M059J (cell line): Measurements from ENCODE around the gene OTOP2. TPM values are rescaled to one million over a fixed set of nuclear protein-coding genes. Genes with fewer than 3 reads are reported as not detected.

Experiments used
- DNase-seq: peaks from one replicate; pipeline ENCODE4 v3.0.0-alpha.2; 2012; ENCODE audit warnings: low read depth
- total RNA-seq: library from RNA; depleted of rRNA; stranded (reverse); fragments of >200 nt; shearing (Covaris generic); gene quantifications from 2 replicates; pipeline ENCODE4 v1.2.3, GENCODE V29; 2014; rRNA removed

OTOP2 gene, protein sequence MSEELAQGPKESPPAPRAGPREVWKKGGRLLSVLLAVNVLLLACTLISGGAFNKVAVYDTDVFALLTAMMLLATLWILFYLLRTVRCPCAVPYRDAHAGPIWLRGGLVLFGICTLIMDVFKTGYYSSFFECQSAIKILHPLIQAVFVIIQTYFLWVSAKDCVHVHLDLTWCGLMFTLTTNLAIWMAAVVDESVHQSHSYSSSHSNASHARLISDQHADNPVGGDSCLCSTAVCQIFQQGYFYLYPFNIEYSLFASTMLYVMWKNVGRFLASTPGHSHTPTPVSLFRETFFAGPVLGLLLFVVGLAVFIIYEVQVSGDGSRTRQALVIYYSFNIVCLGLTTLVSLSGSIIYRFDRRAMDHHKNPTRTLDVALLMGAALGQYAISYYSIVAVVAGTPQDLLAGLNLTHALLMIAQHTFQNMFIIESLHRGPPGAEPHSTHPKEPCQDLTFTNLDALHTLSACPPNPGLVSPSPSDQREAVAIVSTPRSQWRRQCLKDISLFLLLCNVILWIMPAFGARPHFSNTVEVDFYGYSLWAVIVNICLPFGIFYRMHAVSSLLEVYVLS
- total RNA-seq, result not detected in 2 replicates

DNA sequence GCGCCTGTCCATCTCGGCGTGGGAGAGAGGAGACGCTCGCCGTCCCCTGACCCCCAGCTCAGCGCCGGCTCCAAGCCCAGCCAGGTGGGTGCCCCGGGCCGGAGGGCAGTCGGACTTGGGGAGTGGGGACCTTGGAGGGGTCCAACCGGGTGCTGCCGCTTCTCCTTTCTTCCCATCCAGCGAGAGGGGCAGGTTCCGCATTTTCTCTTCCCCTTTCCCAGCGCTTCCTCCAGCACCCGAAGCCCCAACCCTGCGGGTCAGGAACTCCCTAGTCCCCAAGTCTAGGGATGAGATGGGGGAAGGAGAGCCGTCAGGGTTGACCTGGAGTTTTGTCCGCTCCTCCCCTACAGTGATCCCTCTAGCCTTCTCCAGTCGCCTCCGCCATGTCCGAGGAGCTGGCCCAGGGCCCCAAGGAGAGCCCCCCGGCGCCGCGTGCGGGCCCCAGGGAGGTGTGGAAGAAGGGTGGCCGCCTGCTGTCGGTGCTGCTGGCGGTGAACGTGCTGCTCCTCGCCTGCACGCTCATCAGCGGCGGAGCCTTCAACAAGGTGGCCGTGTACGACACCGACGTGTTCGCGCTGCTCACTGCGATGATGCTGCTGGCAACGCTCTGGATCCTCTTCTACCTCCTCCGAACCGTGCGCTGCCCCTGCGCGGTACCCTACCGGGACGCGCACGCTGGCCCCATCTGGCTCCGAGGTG lies at the start of gene OTOP2:
OTOP2 (plus strand) TSS at position 24 of the 699 bp plus-strand sequence; CDS start at position 384, 360 bp downstream.
- DNase-seq, result no peak

DNA sequence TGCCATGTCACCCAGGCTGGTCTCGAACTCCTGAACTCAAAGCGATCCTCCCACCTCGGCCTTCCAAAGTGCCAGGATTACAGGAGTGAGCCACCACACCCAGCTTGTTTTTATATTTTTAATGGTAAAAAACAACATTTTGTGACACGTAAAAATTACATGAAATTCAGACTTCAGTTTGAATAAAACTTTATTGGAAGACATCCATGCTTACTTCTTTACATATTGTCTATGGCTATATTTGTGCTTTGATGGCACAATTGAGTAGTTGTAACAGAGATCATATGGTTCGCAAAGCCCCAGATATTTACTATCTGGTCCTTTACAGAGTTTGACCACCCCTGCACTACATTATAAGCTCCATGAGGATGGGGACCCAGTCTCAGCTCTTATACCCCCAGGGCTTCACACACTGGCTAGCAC lies 49.4 kb upstream of the OTOP2 start:
- DNase-seq, result no peak

DNA sequence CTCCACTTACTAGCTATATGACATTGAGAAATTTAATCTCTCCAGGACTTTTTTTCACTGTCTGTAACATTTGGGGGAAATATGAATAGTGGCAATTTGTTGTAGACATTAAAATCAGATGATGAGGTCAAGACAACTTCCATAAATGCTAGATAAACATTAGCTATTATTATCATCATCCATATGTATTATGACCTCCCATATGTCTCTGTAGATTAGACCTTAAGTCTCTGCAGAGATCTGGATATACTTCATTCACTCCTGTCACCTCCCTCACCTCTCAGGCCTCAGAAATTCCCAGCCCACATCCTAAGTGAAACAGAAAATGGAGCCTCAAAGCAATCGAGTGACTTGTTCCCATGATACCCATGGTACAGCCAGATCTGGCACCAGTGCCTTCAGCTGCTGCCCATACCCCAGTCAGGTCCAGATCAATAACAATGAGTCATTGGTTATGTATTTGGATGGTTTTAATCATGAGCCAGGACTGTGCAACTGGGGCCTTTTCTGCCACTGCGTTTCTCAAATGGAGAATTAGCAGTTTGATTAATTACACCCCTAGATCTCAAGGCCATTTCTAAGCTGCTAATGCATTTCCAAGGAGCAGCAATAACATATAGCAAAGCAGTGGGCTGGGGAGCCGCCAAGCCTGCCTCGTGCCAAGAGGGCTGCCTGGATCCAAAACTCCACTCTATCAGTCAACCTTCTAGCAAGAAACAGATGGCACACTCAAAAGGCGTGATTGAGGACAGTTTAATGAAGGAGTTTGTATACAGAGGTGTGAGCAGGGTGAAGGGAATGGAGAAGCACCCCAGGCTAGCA lies 48.7 kb upstream of the OTOP2 start:
- DNase-seq, result no peak

DNA sequence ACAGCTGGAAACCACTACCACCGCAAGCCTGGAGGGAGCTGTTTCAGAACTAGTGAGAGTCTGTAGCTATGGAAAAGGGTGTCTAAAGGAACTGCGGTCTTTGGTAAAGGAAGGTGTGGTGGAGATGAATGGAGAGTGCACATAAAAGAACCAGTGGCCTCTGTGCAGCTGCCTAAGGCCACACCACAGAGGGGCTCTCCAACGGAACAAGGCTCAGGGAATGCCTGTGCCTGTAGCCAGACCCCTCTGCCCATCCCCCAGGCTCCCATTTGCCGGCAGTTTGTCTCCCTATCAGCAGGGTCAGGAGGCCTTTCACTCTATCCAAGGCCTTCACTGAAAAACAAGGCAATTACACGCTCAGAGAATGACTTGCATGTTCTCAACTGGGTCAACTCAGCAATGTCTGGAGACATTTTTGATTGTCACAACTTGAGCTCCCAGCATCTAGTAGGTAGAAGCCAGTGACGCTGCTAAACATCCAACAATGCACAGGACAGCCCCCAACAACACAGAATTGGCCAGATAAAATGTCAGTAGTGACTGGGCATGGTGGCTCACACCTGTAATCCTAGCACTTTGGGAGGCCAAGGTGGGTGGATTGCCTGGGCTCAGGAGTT lies 48.0 kb upstream of the OTOP2 start:
- DNase-seq, result no peak

DNA sequence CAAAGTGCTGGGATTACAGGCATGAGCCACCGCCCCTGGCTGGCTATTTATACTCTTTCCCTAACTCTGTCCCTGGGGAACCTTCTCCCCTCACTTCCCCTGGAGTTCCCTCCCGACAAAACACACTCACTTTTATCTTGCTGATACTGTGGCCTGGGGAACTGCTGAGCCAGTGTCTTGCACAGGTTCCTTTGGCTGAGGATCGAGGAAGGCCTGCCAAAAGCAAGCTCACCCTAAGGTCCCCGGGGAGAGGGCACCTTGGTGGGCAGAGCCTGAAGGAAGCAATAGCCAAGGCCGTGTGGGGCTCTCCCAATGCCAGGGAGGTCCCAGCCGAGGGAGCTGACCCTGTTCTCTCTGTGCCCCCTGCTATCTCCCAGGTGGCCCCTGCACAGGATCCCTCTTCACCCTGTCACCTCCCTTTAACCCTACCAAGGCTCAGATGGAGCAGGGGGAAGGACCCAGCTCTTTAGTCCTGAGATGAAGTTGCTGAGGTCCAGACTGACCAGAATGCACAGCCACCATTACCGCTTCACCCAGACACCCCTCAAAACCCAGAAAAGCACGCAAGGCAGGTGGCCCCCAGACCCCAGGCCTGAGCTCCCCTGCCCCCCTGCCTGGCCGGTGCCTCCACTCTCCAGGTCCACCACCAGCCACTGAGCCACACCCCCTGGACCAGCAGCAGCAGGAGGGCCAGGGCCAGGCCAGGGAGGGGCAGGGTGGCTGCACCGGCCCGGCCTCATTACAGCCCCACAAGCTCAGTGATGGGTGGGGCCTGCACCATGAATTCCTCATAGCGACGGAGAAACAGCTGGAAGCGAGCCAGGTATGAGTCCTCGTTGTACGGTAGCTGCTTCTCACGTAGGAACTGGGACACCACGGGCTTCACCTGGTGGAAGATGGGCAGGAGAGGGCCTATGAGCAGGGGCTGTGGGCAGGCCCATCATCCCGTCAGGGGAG lies 46.2 kb upstream of the OTOP2 start:
- no peak for DNase-seq

DNA sequence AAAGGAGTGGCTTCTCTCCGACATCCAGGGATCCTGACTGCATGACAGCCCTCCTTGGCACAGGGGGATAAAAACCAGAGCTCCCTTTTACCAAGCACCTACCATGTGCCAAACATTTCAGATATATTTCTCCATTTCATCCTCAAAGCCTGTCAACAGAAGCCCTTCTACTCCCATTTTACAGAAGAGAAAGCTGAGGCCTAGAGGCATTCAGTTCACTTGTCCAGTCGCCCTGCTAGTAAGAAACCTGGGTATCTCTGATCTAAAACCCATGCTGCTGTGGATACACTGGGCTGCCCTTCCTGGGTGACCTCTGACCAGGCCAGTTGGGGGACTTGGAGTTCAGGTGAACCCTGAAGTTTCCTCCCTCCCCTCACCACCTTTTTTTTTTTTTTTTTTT lies 45.4 kb upstream of the OTOP2 start:
- DNase-seq, result no peak

DNA sequence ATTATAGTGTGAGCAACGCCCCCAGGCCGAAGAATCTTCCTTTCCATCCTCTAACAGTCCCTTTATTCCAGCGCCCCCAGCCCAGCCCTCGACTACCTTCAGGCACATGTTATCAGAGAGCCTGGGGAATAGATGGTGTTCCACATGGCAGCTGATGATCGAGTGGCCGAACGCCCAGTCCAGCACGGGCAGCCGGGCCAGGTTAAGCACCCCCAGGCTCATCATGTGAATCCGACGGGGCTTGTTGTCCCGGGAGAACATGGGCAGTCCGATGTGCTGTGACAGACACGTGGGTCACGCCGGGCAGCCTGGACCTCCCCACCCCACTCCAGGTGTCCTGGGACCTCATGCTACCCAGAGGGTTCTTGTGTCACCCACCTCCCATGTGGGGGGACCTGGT lies 44.8 kb upstream of the OTOP2 start:
- DNase-seq, result no peak

DNA sequence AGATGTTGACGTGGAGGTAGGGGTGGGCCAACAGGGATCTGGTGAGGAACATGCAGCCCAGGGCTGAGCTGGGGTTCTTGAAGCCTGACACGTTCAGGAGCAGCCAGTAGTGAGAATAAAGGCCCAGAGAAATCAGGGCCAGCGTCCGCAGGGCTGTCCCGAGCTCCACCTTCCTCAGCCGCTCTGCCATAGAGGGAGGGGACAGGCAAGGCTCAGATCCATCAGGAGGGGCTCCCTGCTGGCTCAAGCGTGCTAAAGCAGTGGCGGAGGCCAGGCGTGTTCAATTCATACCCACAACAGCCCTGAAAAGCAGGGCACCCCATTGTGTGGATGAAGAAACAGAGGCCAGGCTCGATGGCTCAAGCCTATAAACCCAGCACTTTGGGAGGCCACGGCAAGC lies 43.0 kb upstream of the OTOP2 start:
- DNase-seq, result no peak

DNA sequence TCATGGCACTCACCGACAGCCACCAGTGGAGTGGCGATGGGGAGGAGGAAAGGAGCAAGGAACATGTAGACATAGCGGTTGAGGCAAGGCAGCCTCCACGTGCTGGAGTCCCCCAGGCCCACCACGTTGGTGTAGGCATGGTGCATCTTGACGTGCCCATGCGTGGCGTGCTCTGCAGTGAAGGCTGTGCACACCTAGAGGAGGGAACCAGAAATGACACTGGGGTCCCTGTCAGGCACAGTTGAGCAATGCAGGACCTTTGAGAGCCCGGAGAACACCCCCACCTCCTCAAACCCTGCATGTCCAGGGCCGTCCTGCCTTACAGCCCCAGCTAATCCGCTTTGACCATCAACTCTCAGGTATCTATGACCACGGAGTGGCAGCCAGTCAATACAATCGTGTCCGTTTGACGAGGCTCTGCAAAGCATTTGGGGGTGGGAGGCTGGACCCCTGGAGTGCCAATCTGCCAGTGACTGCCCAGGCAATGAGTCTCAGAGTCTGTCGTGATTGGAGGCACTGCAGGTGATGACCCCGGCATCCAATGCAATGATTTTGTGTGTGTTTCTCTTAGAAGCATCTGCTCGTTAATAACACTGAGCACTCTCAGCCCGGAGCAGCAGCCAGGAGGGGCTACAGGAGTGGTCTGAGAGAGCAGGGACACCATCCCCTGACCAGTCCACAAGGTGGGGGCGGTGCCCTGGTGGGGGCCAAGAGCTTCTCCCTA lies 41.4 kb upstream of the OTOP2 start:
- no peak for DNase-seq

DNA sequence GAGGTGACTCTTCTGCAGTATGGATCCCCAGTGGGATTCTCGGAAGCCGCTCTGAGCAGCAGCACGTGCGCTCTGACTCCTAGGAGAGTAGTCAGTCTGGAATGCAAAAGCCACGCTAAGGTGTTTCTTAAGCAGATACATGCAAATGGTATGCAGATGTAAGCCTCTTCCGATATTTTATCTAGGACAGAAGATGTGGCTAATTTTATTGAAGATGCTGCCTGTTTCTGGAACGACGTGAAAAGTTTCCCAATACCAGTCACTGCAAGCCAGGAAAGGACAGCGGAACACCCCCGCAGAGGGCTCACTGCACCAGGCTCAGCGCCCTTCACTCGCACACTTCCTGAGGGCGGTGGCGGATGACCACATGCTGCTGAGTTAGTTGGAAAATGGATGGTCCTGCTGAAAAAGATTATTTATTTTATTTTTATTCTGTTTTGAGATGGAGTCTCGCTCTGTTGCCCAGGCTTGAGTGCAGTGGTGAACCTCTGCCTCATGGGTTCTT lies 40.8 kb upstream of the OTOP2 start:
- no peak for DNase-seq

DNA sequence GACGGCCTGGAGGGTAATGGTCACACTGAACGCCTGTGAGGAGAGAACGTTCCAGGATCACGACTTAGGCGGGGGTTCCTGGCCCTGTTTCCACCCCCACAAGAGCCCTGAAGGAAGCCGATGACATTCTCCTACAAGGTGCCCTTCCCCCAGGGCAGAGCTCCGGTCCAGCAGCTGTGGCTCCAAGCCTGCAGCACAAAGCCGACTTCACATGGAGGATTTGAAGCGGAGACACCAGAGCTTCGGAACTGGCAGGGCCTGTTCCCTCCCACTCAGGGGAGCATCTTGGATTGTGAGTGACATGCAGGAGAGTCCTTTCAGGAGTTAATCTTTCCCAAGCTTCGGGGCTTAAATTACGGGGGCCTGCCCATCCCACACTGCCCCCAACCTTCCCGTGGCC lies 35.6 kb upstream of the OTOP2 start:
- DNase-seq, result no peak

DNA sequence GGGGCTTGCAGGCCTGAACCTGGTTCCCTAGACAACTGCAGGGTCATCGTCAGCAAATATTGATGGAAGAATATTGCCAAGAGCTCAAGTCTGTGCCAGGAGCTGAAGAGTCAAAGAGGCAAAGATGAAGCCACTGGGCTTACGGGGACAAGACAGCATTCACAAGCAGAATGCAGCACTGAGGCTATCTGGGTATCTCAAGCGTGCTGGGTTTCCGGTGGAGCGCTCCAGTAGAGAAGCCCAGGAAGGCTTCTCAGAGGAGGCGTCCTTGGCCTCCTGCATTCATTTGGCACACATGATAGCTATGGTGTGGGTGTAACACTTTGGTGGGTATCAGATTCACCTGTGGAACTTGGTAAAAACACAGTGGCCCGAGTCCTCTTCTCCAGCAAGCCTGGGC lies 33.5 kb upstream of the OTOP2 start:
- DNase-seq, result no peak

DNA sequence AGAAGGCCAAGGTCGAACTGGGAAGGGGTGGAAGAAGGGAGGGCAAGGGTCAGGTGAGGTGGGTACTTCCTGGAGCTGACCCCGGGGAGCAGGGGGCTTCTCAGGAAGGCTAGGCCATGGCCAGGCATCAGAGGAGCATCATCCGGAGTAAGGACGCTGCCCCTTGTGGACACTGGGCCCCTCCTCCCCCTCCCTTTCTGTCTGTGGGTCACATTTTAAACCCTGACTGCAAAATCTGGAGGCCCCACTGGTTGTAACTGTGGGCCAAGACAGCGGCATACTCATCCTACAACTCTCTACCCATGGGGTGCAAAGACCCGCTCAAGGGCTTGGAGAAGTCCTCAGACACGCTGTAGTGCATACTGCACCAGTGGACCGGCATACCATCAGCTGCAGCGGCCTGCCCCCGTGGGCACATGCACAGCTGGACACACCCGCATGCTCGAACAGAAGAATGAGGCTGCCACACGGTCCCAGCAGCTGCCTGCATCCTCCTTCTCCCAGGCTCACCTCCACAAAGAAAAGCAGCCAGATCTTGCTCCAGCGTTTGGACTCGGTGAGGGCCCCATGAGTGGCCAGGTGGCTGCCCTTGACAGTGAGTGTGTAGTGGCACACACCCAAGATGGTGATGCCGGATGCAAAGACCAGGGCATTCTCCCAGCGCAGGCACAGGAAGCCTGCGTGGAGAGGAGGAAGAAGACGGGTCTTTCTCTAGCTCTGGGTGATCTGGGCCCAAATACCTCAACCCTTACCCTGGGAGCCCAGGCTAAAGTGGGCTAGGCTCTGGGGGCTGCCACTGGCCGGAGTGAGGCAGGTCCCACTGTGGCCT lies 31.8 kb upstream of the OTOP2 start:
- DNase-seq, result no peak

DNA sequence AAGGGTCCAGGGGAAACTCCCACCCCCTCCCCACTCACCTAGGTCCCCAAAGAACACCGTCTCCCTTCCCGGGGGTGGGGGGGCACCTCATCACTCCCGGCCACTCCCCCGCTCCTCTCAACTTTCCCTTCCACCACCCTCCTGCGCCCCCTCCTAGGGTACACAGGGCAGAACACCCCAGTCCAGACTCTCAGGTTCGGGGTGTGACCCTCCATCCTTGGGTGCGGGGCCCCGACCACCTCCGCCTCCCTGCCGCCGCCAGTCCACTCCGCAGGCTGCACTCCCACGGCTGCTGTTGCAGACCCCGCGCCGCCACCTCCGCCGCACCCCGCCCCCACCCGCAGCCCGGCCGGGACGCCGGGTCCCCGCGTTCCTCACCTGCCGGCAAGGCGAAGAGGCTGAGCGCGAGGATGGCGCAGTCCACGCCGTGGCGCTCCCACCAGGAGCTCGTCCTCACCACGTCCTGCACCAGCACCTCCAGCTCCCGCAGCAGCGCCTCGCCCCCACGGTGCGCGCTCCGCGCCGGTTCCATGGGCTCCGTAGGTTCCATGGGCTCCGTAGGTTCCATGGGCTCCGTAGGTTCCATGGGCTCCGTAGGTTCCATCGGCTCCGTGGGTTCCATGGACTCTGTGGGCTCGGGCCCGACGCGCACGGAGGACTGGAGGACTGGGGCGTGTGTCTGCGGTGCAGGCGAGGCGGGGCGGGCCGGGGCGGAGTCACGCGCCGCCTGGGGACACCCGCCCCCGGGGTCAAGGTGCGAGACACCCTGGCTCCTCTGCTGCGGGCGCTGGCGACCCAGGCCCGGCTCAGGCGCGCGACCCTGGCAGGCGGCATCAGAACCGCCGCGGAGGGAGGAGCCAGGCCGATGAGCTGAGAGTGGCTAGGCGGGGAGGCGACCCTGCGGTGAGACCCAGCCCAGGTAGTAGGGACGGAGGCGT lies 30.8 kb upstream of the OTOP2 start, which contains the start of gene FADS6:
FADS6 (minus strand) TSS at position 660 of the 938 bp plus-strand sequence; CDS start at position 622, 38 bp downstream.
- no peak for DNase-seq

DNA sequence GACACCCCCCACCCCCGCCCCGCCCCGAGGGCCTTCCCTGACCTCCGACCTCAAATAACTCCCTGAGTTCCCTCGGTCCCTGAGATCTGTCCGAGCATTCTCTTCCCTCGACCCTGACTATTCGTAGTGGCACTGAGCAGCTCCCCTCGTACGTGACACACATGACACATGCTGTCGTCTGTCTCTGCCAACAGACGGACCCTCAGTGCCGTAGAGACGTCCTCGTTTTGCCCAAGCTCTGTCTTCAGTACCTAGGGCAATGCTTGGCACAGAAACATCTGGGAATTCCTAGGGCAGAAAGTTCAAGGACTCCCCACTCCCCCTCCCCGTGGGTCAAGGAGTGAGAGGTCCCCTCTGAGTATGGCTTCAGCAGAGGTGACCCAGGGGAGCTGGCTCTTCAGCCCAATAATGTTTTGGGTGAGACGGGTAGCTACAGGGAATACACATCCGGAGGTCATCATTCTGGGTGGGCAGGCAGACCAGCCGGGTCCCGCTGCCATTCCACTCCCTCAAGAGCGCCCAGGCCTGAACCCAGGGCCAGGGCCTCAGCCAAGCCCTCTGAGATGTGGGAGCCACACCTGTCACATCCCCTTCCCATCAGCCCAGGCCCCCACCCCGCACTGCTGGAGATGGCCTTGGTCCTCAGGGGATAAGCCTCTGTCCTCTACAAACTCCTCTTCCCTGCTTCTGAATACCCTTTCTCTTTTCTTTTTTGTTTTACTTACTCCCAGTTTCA lies 30.0 kb upstream of the OTOP2 start:
- no peak for DNase-seq

DNA sequence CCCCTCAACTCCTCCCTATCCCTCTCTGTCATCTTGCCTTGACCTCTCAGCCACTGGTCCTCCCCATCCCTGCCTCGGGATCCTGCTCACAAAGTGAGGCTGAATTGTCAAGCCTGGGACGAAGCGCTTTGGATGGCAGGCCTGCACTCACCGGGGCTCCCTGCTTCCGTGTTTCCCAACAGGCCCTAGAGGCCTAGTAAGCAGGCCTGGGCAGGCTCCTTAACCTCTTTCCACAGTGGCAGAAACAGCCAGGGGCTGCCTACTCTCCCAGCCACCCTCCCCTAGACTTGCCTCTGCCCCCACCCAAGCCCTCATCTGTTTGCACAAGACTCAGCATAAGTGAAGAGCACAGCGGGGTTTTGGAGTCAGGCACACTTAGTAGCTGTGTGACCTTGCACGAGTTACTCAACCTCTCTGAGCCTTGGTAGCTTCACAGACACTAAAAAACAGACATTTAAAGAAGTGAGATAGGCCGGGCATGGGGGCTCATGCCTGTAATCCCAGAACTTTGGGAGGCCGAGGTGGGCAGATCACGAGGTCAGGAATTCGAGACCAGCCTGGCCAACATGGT lies 25.6 kb upstream of the OTOP2 start:
- DNase-seq, result no peak
